HL-60 (cell line): ENCODE data around the gene ANKRD28.

ENCODE experiments used
- DNase-seq, 2 experiments: peaks; one replicate each; pipeline ENCODE4 v3.0.0-alpha.2; 2010 to 2020; ENCODE audit warnings: low read depth in 1 of 2, low spot score in 1 of 2
- H3K27ac ChIP-seq: fragments of 250-450 bp; sonication (Bioruptor Pico); replicated peaks from 2 replicates; pipeline ENCODE4 v1.5.1; 2020; ENCODE audit warnings: mild to moderate bottlenecking, moderate library complexity
- H3K27me3 ChIP-seq: fragments of 250-450 bp; sonication (Bioruptor Pico); 2 replicates; pipeline ENCODE4 v1.5.1; 2021; ENCODE audit warnings: mild to moderate bottlenecking, moderate library complexity; ENCODE audit not compliant: insufficient read depth, poor library complexity, severe bottlenecking
- H3K4me3 ChIP-seq: replicated peaks from 2 replicates; pipeline ENCODE4 v1.5.1; 2011; ENCODE audit warnings: mild to moderate bottlenecking, control low read depth, low read length; ENCODE audit not compliant: insufficient read depth
- CTCF ChIP-seq: IDR thresholded peaks from one replicate; pipeline ENCODE4 v1.5.1; 2011; ENCODE audit warnings: low read length, control low read depth, inconsistent platforms; ENCODE audit not compliant: insufficient read depth
- GABPA ChIP-seq: IDR thresholded peaks from 2 replicates; pipeline ENCODE4 v1.6.1; 2012; ENCODE audit warnings: low read depth
- POLR2AphosphoS5 ChIP-seq: IDR thresholded peaks from 2 replicates; pipeline ENCODE4 v1.6.1; 2012; ENCODE audit warnings: low read depth
- REST ChIP-seq: IDR thresholded peaks from 2 replicates; pipeline ENCODE4 v1.6.1; 2012; ENCODE audit warnings: low read depth; ENCODE audit not compliant: insufficient replicate concordance
- SPI1 ChIP-seq: IDR thresholded peaks from 2 replicates; pipeline ENCODE4 v1.6.1; 2012; ENCODE audit warnings: low read depth, mild to moderate bottlenecking, borderline replicate concordance

Gene ANKRD28

GRCh38 chr3:15666277-15666676 is 131.5 kb downstream of the ANKRD28 start:
- H3K27me3 ChIP-seq: no peaks in the 10 kb centered on the region
- DNase-seq: no peak
- TF ChIP-seq SPI1 (no peak), CTCF (no peak), GABPA (no peak), POLR2AphosphoS5 (no peak), REST (no peak)
- no peak overlapping the region for H3K4me3 ChIP-seq
- H3K27ac ChIP-seq: no peak overlapping the region

GRCh38 chr3:15665510-15666150 is 132.1 kb downstream of the ANKRD28 start:
- H3K27me3 ChIP-seq: no peaks in the 10 kb centered on the region
- TF ChIP-seq SPI1: no peak
- no peak for TF ChIP-seq REST
- H3K4me3 ChIP-seq: no peak overlapping the region
- no peak for DNase-seq
- H3K27ac ChIP-seq: no peak overlapping the region

GRCh38 chr3:15664144-15664543 is 133.6 kb downstream of the ANKRD28 start:
- H3K27me3 ChIP-seq: no peaks in the 10 kb centered on the region
- no peak overlapping the region for H3K27ac ChIP-seq
- no peak for DNase-seq
- no peak overlapping the region for H3K4me3 ChIP-seq
- TF ChIP-seq SPI1 (no peak), GABPA (no peak), CTCF (no peak), REST (no peak), POLR2AphosphoS5 (no peak)
